MCF 10A (cell line): ENCODE data around the gene CCDC152. TPM values are rescaled to one million over a fixed set of nuclear protein-coding genes. Genes with fewer than 3 reads are reported as not detected.

Experiments used
- BruUV-seq: library from RNA; stranded (reverse); fragments of 400-500 nt; replicated peaks from 2 replicates; lab custom pipeline; 2021; lab: Mats Ljungman, UMichigan
- CTCF ChIA-PET: fragments of 300-600 bp; sonication (Branson Sonifier 250); formaldehyde crosslinking; extraction: SDS; loops from one replicate; lab custom pipeline; 2021; ENCODE audit warnings: antibody characterized with exemption, inconsistent platforms; lab: Yijun Ruan, JAX
- POLR2A ChIA-PET: fragments of 300-600, 350-650 bp; sonication (Branson Sonifier 250); formaldehyde crosslinking; extraction: SDS; loops from one replicate; lab custom pipeline; 2020; ENCODE audit warnings: antibody characterized with exemption, inconsistent platforms; lab: Yijun Ruan, JAX
- DNase-seq: peaks from one replicate; pipeline ENCODE4 v3.0.0-alpha.2; 2018; ENCODE audit not compliant: unreplicated experiment
- H3K27ac Mint-ChIP-seq: one replicate; pipeline ENCODE4 v1.8.0; 2022; ENCODE audit warnings: mild to moderate bottlenecking, low read depth, mixed read lengths; ENCODE audit not compliant: unreplicated experiment
- H3K27me3 Mint-ChIP-seq: one replicate; pipeline ENCODE4 v1.8.0; 2022; ENCODE audit warnings: mixed read lengths; ENCODE audit not compliant: insufficient read depth, unreplicated experiment
- H3K36me3 Mint-ChIP-seq: one replicate; pipeline ENCODE4 v1.8.0; 2022; ENCODE audit warnings: mild to moderate bottlenecking, moderate library complexity, mixed read lengths; ENCODE audit not compliant: insufficient read depth, unreplicated experiment
- H3K4me1 Mint-ChIP-seq: one replicate; pipeline ENCODE4 v1.8.0; 2022; ENCODE audit warnings: mixed read lengths; ENCODE audit not compliant: insufficient read depth, unreplicated experiment
- H3K4me3 Mint-ChIP-seq: one replicate; pipeline ENCODE4 v1.8.0; 2022; ENCODE audit warnings: mild to moderate bottlenecking, moderate library complexity, mixed read lengths; ENCODE audit not compliant: unreplicated experiment
- H3K9me3 Mint-ChIP-seq: one replicate; pipeline ENCODE4 v1.8.0; 2022; ENCODE audit warnings: mixed read lengths; ENCODE audit not compliant: unreplicated experiment
- CTCF ChIP-seq: fragments of 200-600 bp; IDR thresholded peaks from one replicate; pipeline ENCODE4 v1.8.0; 2022; ENCODE audit warnings: antibody characterized with exemption, mild to moderate bottlenecking; ENCODE audit not compliant: unreplicated experiment
- intact Hi-C: fragments of 100-400 bp; cut with micrococcal nuclease; formaldehyde crosslinking; loops from 2 replicates; pipeline ENCODE4 v1.14.1; 2022
- total RNA-seq: library from RNA; stranded (reverse); gene quantifications from 2 replicates; pipeline ENCODE4 v1.2.3, GENCODE V29; 2022

CCDC152 gene
- total RNA-seq, 1 experiment from 2014 or later: not detected

GRCh38 chr5:42800748-42801330 lies 44.2 kb downstream of the CCDC152 start:
- POLR2A ChIA-PET: interaction anchor here (0.6 to 4.9 kb wide), 5 partner anchors 10 to 168 kb away, joined by 3 to 45 read pairs (median 3); partner anchors contain the start of gene SELENOP
- Mint-ChIP-seq H3K36me3 (peaks cover 34% of the 10 kb centered on the region), H3K4me3 (no peak overlapping the region), H3K27ac (no peak overlapping the region), H3K9me3 (peaks cover 6% of the 10 kb centered on the region), H3K4me1 (no peaks in the 10 kb centered on the region), H3K27me3 (no peaks in the 10 kb centered on the region)
- intact Hi-C loops: no loop called here
- no peak for TF ChIP-seq CTCF
- DNase-seq: no peak
- no TSS peak for BruUV-seq
- CTCF ChIA-PET: interaction anchor here (1.2 to 1.6 kb wide), 2 partner anchors 10 to 82 kb away, joined by 3 to 7 read pairs; no protein-coding TSS in a partner anchor

GRCh38 chr5:42801516-42802166 lies 45.0 kb downstream of the CCDC152 start:
- Mint-ChIP-seq H3K27me3 (no peaks in the 10 kb centered on the region), H3K27ac (no peak overlapping the region), H3K4me1 (no peaks in the 10 kb centered on the region), H3K9me3 (peaks cover 6% of the 10 kb centered on the region), H3K4me3 (no peak overlapping the region), H3K36me3 (peaks cover 42% of the 10 kb centered on the region)
- intact Hi-C loops: no loop called here
- BruUV-seq: no TSS peak
- POLR2A ChIA-PET: interaction anchor here (0.6 to 4.9 kb wide), 5 partner anchors 9 to 56 kb away, joined by 3 to 45 read pairs (median 3); partner anchors contain the start of gene SELENOP
- TF ChIP-seq CTCF: no peak
- no peak for DNase-seq
- CTCF ChIA-PET: interaction anchor here (1.2 to 1.6 kb wide), 2 partner anchors 9 to 81 kb away, joined by 3 to 7 read pairs; no protein-coding TSS in a partner anchor

GRCh38 chr5:42804717-42805339 lies 48.2 kb downstream of the CCDC152 start:
- CTCF ChIA-PET: interaction anchor here (0.6 to 1.7 kb wide), 2 partner anchors 11 to 85 kb away, joined by 3 to 4 read pairs; no protein-coding TSS in a partner anchor
- BruUV-seq: no TSS peak

More at GRCh38 chr5:42804717-42805339, 48.2 kb downstream of the CCDC152 start:
- POLR2A ChIA-PET: no interaction called here
- no peak for DNase-seq
- Mint-ChIP-seq H3K4me3 (no peak overlapping the region), H3K36me3 (peaks cover 46% of the 10 kb centered on the region), H3K9me3 (no peaks in the 10 kb centered on the region), H3K27me3 (no peaks in the 10 kb centered on the region), H3K27ac (no peak overlapping the region), H3K4me1 (peaks cover 6% of the 10 kb centered on the region)
- no peak for TF ChIP-seq CTCF
- intact Hi-C loops: no loop called here
